Fibroblast of lung (primary cell): Measurements from ENCODE around the gene TMEM259.

ENCODE experiments used
- EZH2 ChIP-seq: IDR thresholded peaks from 2 replicates; pipeline ENCODE4 v1.5.1; 2012; ENCODE audit warnings: low read length, control low read depth, mild to moderate bottlenecking; ENCODE audit errors: missing control alignments
- TF ChIP-seq, protein P1 (sequence below), 2 donors: IDR thresholded peaks in 1 of 2; conservative IDR thresholded peaks in 1 of 2; 1 replicate in 1 of 2; 2 replicates in 1 of 2; pipeline ENCODE4 v1.5.1; 2011 to 2012; ENCODE audit warnings: low read length in 2 of 2, control low read depth in 1 of 2, inconsistent platforms in 1 of 2, low read depth in 1 of 2, mild to moderate bottlenecking in 1 of 2

DNA sequence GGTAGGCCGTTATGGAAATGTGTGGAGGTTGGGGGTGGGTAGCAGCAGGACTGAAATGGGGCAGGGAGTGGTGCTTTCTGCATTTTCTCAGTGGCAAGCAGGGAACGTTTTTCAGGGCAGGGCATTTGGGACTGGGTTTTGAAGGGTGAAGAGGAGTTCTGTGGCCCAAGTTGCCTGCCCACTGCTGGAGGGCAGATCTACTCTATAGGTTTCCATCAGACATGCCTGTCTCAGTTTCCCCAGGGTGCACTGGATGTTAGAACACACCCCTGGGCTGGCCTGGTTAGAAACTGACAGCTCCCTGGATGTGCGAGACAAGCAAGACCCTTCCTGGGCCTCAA is 21.6 kb downstream of the TMEM259 start:
- TF ChIP-seq, protein P1, sequence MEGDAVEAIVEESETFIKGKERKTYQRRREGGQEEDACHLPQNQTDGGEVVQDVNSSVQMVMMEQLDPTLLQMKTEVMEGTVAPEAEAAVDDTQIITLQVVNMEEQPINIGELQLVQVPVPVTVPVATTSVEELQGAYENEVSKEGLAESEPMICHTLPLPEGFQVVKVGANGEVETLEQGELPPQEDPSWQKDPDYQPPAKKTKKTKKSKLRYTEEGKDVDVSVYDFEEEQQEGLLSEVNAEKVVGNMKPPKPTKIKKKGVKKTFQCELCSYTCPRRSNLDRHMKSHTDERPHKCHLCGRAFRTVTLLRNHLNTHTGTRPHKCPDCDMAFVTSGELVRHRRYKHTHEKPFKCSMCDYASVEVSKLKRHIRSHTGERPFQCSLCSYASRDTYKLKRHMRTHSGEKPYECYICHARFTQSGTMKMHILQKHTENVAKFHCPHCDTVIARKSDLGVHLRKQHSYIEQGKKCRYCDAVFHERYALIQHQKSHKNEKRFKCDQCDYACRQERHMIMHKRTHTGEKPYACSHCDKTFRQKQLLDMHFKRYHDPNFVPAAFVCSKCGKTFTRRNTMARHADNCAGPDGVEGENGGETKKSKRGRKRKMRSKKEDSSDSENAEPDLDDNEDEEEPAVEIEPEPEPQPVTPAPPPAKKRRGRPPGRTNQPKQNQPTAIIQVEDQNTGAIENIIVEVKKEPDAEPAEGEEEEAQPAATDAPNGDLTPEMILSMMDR (conservative IDR thresholded peaks at IDR 0.05 in 1 of 2, IDR thresholded peaks at IDR 0.05 in 1 of 2; ENCODE audit: low read depth in 1 of 2, low read length in 2 of 2) = no peak
- TF ChIP-seq EZH2 = peak; percentile 66
